GM23338 (cell line): ENCODE results near the gene GMPPB. TPM values are rescaled to one million over a fixed set of nuclear protein-coding genes. Genes with fewer than 3 reads are reported as not detected.

Experiments used
- ATAC-seq: fragments of 200-7000 bp; cut with Tn5 transposase; 3 replicates; pipeline ENCODE4 v1.9.1; 2020
- DNase-seq: peaks from one replicate; pipeline ENCODE4 v3.0.0-alpha.2; 2015; ENCODE audit warnings: low spot score
- H2AFZ ChIP-seq: fragments of 200-600 bp; sonication (generic); 2 replicates; pipeline ENCODE4 v1.8.0; 2016; ENCODE audit warnings: antibody characterized with exemption, mild to moderate bottlenecking, moderate library complexity
- H3F3A ChIP-seq: fragments of 200-600 bp; sonication (generic); replicated peaks from 2 replicates; pipeline ENCODE4 v1.8.0; 2017; ENCODE audit warnings: antibody characterized with exemption, mixed run types, low read depth
- H3K27ac ChIP-seq: fragments of 200-600 bp; sonication (generic); 2 replicates; pipeline ENCODE4 v1.6.1; 2016; ENCODE audit warnings: low read depth
- H3K27me3 ChIP-seq: fragments of 200-600 bp; sonication (generic); 2 replicates; pipeline ENCODE4 v1.8.0; 2016; ENCODE audit warnings: mild to moderate bottlenecking, mixed run types, moderate library complexity; ENCODE audit not compliant: insufficient read depth
- H3K36me3 ChIP-seq: fragments of 200-600 bp; sonication (generic); 2 replicates; pipeline ENCODE4 v1.8.0; 2016; ENCODE audit warnings: mild to moderate bottlenecking; ENCODE audit not compliant: insufficient read depth
- H3K4me1 ChIP-seq: fragments of 200-600 bp; sonication (generic); 2 replicates; pipeline ENCODE4 v1.8.0; 2016; ENCODE audit warnings: mild to moderate bottlenecking, moderate library complexity; ENCODE audit not compliant: insufficient read depth
- H3K4me2 ChIP-seq: fragments of 200-600 bp; sonication (generic); 2 replicates; pipeline ENCODE4 v1.7.1; 2017; ENCODE audit warnings: mixed run types
- H3K4me3 ChIP-seq: fragments of 200-600 bp; sonication (generic); 2 replicates; pipeline ENCODE4 v1.6.1; 2016; ENCODE audit warnings: mixed run types
- H3K79me2 ChIP-seq: fragments of 200-600 bp; sonication (generic); replicated peaks from 2 replicates; pipeline ENCODE4 v1.8.0; 2017; ENCODE audit warnings: mild to moderate bottlenecking; ENCODE audit not compliant: insufficient read depth
- H3K9me2 ChIP-seq: fragments of 200-600 bp; sonication (generic); 2 replicates; pipeline ENCODE4 v1.8.0; 2017; ENCODE audit not compliant: insufficient read depth
- H4K20me1 ChIP-seq: fragments of 200-600 bp; sonication (generic); replicated peaks from 2 replicates; pipeline ENCODE4 v1.8.0; 2017; ENCODE audit warnings: mild to moderate bottlenecking; ENCODE audit not compliant: insufficient read depth
- H3K27ac Mint-ChIP-seq: 2 replicates; pipeline ENCODE4 v1.8.0; 2020; ENCODE audit warnings: inconsistent platforms, mild to moderate bottlenecking, moderate library complexity, mixed read lengths
- H3K27me3 Mint-ChIP-seq: 3 replicates; pipeline ENCODE4 v1.8.0; 2022; ENCODE audit warnings: low read depth, mild to moderate bottlenecking, moderate library complexity, mixed read lengths, inconsistent platforms; ENCODE audit not compliant: insufficient read depth, poor library complexity
- H3K36me3 Mint-ChIP-seq: 3 replicates; pipeline ENCODE4 v1.8.0; 2021; ENCODE audit warnings: low read depth, mild to moderate bottlenecking, inconsistent platforms, moderate library complexity, mixed read lengths
- H3K4me1 Mint-ChIP-seq: 3 replicates; pipeline ENCODE4 v1.8.0; 2020; ENCODE audit warnings: mild to moderate bottlenecking, inconsistent platforms, mixed read lengths
- H3K4me3 Mint-ChIP-seq: 3 replicates; pipeline ENCODE4 v1.8.0; 2021; ENCODE audit warnings: moderate library complexity, mild to moderate bottlenecking, inconsistent platforms, mixed read lengths
- H3K9me3 Mint-ChIP-seq: 3 replicates; pipeline ENCODE4 v1.8.0; 2020; ENCODE audit warnings: moderate library complexity, mild to moderate bottlenecking, inconsistent platforms, mixed read lengths
- CREB1 ChIP-seq: fragments of 250-450 bp; sonication (Bioruptor Pico); IDR thresholded peaks from 2 replicates; pipeline ENCODE4 v1.5.0; 2020; ENCODE audit warnings: low read depth, mild to moderate bottlenecking, moderate library complexity
- CTCF ChIP-seq, 2 experiments: fragments of 200-600 bp in 1 of 2; sonication (generic) in 1 of 2; conservative IDR thresholded peaks; 2 replicates each; pipeline versions ENCODE4 v1.5.1 to v1.6.1; 2016 to 2017; ENCODE audit warnings: antibody characterized with exemption in 2 of 2, low read depth in 2 of 2, mild to moderate bottlenecking in 2 of 2, moderate library complexity in 1 of 2
- ETS1 ChIP-seq: IDR thresholded peaks from 2 replicates; pipeline ENCODE4 v1.6.1; 2016; ENCODE audit warnings: antibody characterized with exemption
- EZH2 ChIP-seq: fragments of 200-600 bp; sonication (generic); IDR thresholded peaks from one replicate; pipeline ENCODE4 v1.8.0; 2017; ENCODE audit warnings: antibody characterized with exemption, mild to moderate bottlenecking, low read depth; ENCODE audit not compliant: unreplicated experiment
- EZH2phosphoT487 ChIP-seq: fragments of 200-600 bp; sonication (generic); IDR thresholded peaks from one replicate; pipeline ENCODE4 v1.8.1; 2018; ENCODE audit warnings: antibody characterized with exemption; ENCODE audit not compliant: unreplicated experiment
- JUNB ChIP-seq: IDR thresholded peaks from one replicate; pipeline ENCODE4 v1.6.1; 2016; ENCODE audit warnings: antibody characterized with exemption; ENCODE audit not compliant: unreplicated experiment
- NANOG ChIP-seq: IDR thresholded peaks from 2 replicates; pipeline ENCODE4 v1.6.1; 2016; ENCODE audit warnings: antibody characterized with exemption, borderline replicate concordance
- POLR2AphosphoS5 ChIP-seq: IDR thresholded peaks from 2 replicates; pipeline ENCODE4 v1.6.1; 2016; ENCODE audit warnings: antibody characterized with exemption, low read depth
- REST ChIP-seq: IDR thresholded peaks from one replicate; pipeline ENCODE4 v1.6.1; 2018; ENCODE audit warnings: antibody characterized with exemption; ENCODE audit not compliant: unreplicated experiment
- STAT1 ChIP-seq: IDR thresholded peaks from one replicate; pipeline ENCODE4 v1.6.1; 2016; ENCODE audit warnings: antibody characterized with exemption; ENCODE audit not compliant: unreplicated experiment
- ZNF114 ChIP-seq: fragments of 250-450 bp; sonication (Bioruptor Pico); IDR thresholded peaks from 2 replicates; pipeline ENCODE4 v1.5.0; 2020; ENCODE audit warnings: mild to moderate bottlenecking, moderate library complexity
- ZNF331 ChIP-seq: fragments of 250-450 bp; sonication (Bioruptor Pico); IDR thresholded peaks from 2 replicates; pipeline ENCODE4 v1.5.0; 2020; ENCODE audit warnings: low read depth, mild to moderate bottlenecking, moderate library complexity
- ZNF462 ChIP-seq: fragments of 250-450 bp; sonication (Bioruptor Pico); IDR thresholded peaks from 2 replicates; pipeline ENCODE4 v1.5.0; 2020; ENCODE audit warnings: mild to moderate bottlenecking, moderate library complexity
- polyA plus RNA-seq: library from polyadenylated mRNA; unstranded; fragments of >200 nt; fragmentation: Nextera tagmentation; extraction: Ambion mirVana; gene quantifications from 2 replicates; pipeline ENCODE4 v1.2.1, GENCODE V29; 2016
- total RNA-seq: library from RNA; depleted of rRNA; stranded (reverse); fragments of >200 nt; shearing (Covaris generic); gene quantifications from 2 replicates; pipeline ENCODE4 v1.2.3, GENCODE V29; 2014

The GMPPB gene
- total and polyA plus RNA-seq, 2 experiments from 2014 or later: 10.2 to 36.1 TPM

GRCh38 chr3:49712166-49712565 lies 11.6 kb downstream of the GMPPB start:
- ATAC-seq: no peak
- H3K4me1 ChIP-seq: no peaks in the 10 kb centered on the region
- no peak overlapping the region for H3K27ac Mint-ChIP-seq

More at GRCh38 chr3:49712166-49712565, 11.6 kb downstream of the GMPPB start:
- TF ChIP-seq POLR2AphosphoS5: no peak
- no peak for TF ChIP-seq STAT1
- TF ChIP-seq ETS1: no peak
- TF ChIP-seq ZNF462 (CRISPR knock-in tag): no peak
- no peak for TF ChIP-seq CREB1 (CRISPR knock-in tag)
- TF ChIP-seq REST: no peak
- no peak for TF ChIP-seq EZH2phosphoT487
- no peak for TF ChIP-seq CTCF (conservative IDR thresholded peaks at IDR 0.05; ENCODE audit: low read depth in 2 of 2)
- TF ChIP-seq NANOG: no peak
- no peak for TF ChIP-seq EZH2
- no peak for TF ChIP-seq ZNF331 (CRISPR knock-in tag)
- TF ChIP-seq JUNB: no peak
- no peak for TF ChIP-seq ZNF114 (CRISPR knock-in tag)
- no peak overlapping the region for H2AFZ ChIP-seq
- DNase-seq: no peak
- Mint-ChIP-seq H3K27me3 (peaks cover 15% of the 10 kb centered on the region), H3K4me1 (no peaks in the 10 kb centered on the region; the same call in 2 of the 3 replicates), H3K4me3 (no peak overlapping the region), H3K36me3 (peaks cover 6% of the 10 kb centered on the region; the same call in 1 of the 3 replicates), H3K9me3 (no peaks in the 10 kb centered on the region)
- H3K4me3 ChIP-seq: no peak overlapping the region
- H3F3A ChIP-seq: no peaks in the 10 kb centered on the region
- H3K4me2 ChIP-seq: no peak overlapping the region
- no peaks in the 10 kb centered on the region for H3K27me3 ChIP-seq
- H3K27ac ChIP-seq: no peak overlapping the region
- H4K20me1 ChIP-seq: peaks cover 6% of the 10 kb centered on the region; the same call in 1 of the 2 replicates
- H3K79me2 ChIP-seq: no peaks in the 10 kb centered on the region
- no peaks in the 10 kb centered on the region for H3K9me2 ChIP-seq
- H3K36me3 ChIP-seq: no peaks in the 10 kb centered on the region
